ENCODE measurements around the gene DYNC1H1. TPM values are rescaled to one million over a fixed set of nuclear protein-coding genes. Genes with fewer than 3 reads are reported as not detected.

Gene DYNC1H1
- total RNA-seq, 4 donors from 2014 or later, result 386 to 531 (median 472) TPM

GRCh38 chr14:102092806-102093205, 128.4 kb downstream of the DYNC1H1 start:
- H3K27ac ChIP-seq, result no peak overlapping the region
- TF ChIP-seq POLR2A (IDR thresholded peaks at IDR 0.05), result no peak
- no peak for TF ChIP-seq CTCF (IDR thresholded peaks at IDR 0.05)
- H3K36me3 ChIP-seq, result no peaks in the 10 kb centered on the region
- no peaks in the 10 kb centered on the region for H3K27me3 ChIP-seq
- no peaks in the 10 kb centered on the region for H3K9me3 ChIP-seq
- peaks cover 0 to 10% (median 3%) of the 10 kb centered on the region in 4 donors for H3K4me1 ChIP-seq
- no peak for DNase-seq
- no peak overlapping the region for H3K4me3 ChIP-seq

- TF ChIP-seq CTCF (IDR thresholded peaks at IDR 0.05), result no peak
- TF ChIP-seq POLR2A (IDR thresholded peaks at IDR 0.05), result no peak
- no peaks in the 10 kb centered on the region for H3K27me3 ChIP-seq
- no peaks in the 10 kb centered on the region for H3K9me3 ChIP-seq
- H3K4me3 ChIP-seq, result no peak overlapping the region
- H3K4me1 ChIP-seq, result peaks cover 0 to 3% (median under 1%) of the 10 kb centered on the region in 4 donors
- no peak overlapping the region for H3K27ac ChIP-seq
- no peak for DNase-seq
- H3K36me3 ChIP-seq, result no peaks in the 10 kb centered on the region
Measured at GRCh38 chr14:102094101-102094500, 129.7 kb downstream of the DYNC1H1 start.

GRCh38 chr14:102095231-102095870, 131.0 kb downstream of the DYNC1H1 start:
- Histone ChIP-seq H3K36me3 (no peaks in the 10 kb centered on the region), H3K27ac (no peak overlapping the region), H3K9me3 (no peaks in the 10 kb centered on the region), H3K4me3 (no peak overlapping the region), H3K4me1 (peaks cover 0 to 3% (median 0%) of the 10 kb centered on the region in 4 donors), H3K27me3 (no peaks in the 10 kb centered on the region)
- TF ChIP-seq POLR2A (IDR thresholded peaks at IDR 0.05), result no peak
- TF ChIP-seq CTCF (IDR thresholded peaks at IDR 0.05), result no peak
- DNase-seq, result no peak

- Histone ChIP-seq H3K36me3 (no peaks in the 10 kb centered on the region), H3K4me3 (no peak overlapping the region)
- TF ChIP-seq POLR2A (IDR thresholded peaks at IDR 0.05), result no peak
Measured at GRCh38 chr14:102095871-102096568, 131.6 kb downstream of the DYNC1H1 start.

GRCh38 chr14:102096569-102097188, 132.3 kb downstream of the DYNC1H1 start:
- Histone ChIP-seq H3K27me3 (no peaks in the 10 kb centered on the region), H3K27ac (no peak overlapping the region), H3K4me1 (peaks cover 0 to 3% (median 0%) of the 10 kb centered on the region in 4 donors), H3K9me3 (no peaks in the 10 kb centered on the region), H3K4me3 (no peak overlapping the region), H3K36me3 (no peaks in the 10 kb centered on the region)
- TF ChIP-seq CTCF (IDR thresholded peaks at IDR 0.05) (peak; percentile 55 to 86 (median 84)), POLR2A (IDR thresholded peaks at IDR 0.05) (no peak)
- DNase-seq, result peak; percentile 80 to 94 (median 86)

More at GRCh38 chr14:102095871-102096568, 131.6 kb downstream of the DYNC1H1 start:
- Histone ChIP-seq H3K4me1 (peaks cover 0 to 3% (median 0%) of the 10 kb centered on the region in 4 donors), H3K9me3 (no peaks in the 10 kb centered on the region), H3K27me3 (no peaks in the 10 kb centered on the region), H3K27ac (no peak overlapping the region)
- no peak for DNase-seq
